Right lobe of liver (tissue), 6 donors: Measurements from ENCODE around the gene FBXO8. TPM values are rescaled to one million over a fixed set of nuclear protein-coding genes. Genes with fewer than 3 reads are reported as not detected.
A peak's percentile ranks its signal among the peaks of the same experiment; 100 is the strongest.

Experiments used
- ATAC-seq, 4 donors: fragments of 200-7000 bp; cut with Tn5 transposase; one replicate each; pipeline ENCODE4 v1.9.1; 2020; ENCODE audit warnings: mild to moderate bottlenecking in 4 of 4, moderate library complexity in 4 of 4
- DNase-seq, 3 donors: peaks; one replicate each; pipeline ENCODE4 v3.0.0-alpha.2; 2020
- H3K27ac ChIP-seq, 3 donors: fragments of 200-600 bp; one replicate each; pipeline ENCODE4 v1.8.0; 2022
- H3K27me3 ChIP-seq, 2 donors: fragments of 200-600 bp; one replicate each; pipeline ENCODE4 v1.8.0; 2022
- H3K36me3 ChIP-seq, 4 donors: fragments of 200-600 bp; sonication (generic) in 1 of 4; one replicate each; pipeline versions ENCODE4 v1.5.1 to v1.8.0; 2017 to 2022; ENCODE audit warnings: control low read depth in 1 of 4
- H3K4me1 ChIP-seq, 4 donors: fragments of 200-600 bp; sonication (generic) in 1 of 4; one replicate each; pipeline versions ENCODE4 v1.5.1 to v1.8.0; 2017 to 2022; ENCODE audit warnings: control low read depth in 1 of 4
- H3K4me3 ChIP-seq, 3 donors: fragments of 200-600 bp; one replicate each; pipeline ENCODE4 v1.8.0; 2022
- H3K9me3 ChIP-seq, 4 donors: fragments of 200-600 bp; sonication (generic) in 1 of 4; one replicate each; pipeline versions ENCODE4 v1.5.1 to v1.8.0; 2017 to 2022; ENCODE audit warnings: control low read depth in 1 of 4
- POLR2A ChIP-seq: fragments of 450-650 bp; IDR thresholded peaks from one replicate; pipeline ENCODE4 v1.6.1; 2017; ENCODE audit warnings: antibody characterized with exemption, mild to moderate bottlenecking
- WGBS: methylation state at CpG from one replicate; pipeline ENCODE4 v1.1.6; 2018; ENCODE audit warnings: low coverage, low lambda C conversion rate; ENCODE audit not compliant: insufficient coverage; ENCODE audit errors: missing lambda C conversion rate; 5-methylcytosine and 5-hydroxymethylcytosine counted together
- intact Hi-C, 2 donors: fragments of 100-400 bp; cut with DNase I; formaldehyde crosslinking; loops; one replicate each; pipeline versions ENCODE4 v1.11.2 to v1.14.1; 2022
- total RNA-seq, 6 experiments: library from RNA; depleted of rRNA in 2 of 6; stranded (reverse); fragments of >200 nt in 2 of 6; fragmentation: NEBNext Ultra II Directional in 3 of 6; extraction: Animal tissue kit (Norgen Biotek cat#: 25700) in 3 of 6; gene quantifications; one replicate each; pipeline versions ENCODE4 v1.1.0 to v1.2.4, GENCODE V29; 2016 to 2023
- TF ChIP-seq, protein P1 (sequence below), 4 donors: fragments of 200-600 bp in 3 of 4; fragments of 450-650 bp in 1 of 4; IDR thresholded peaks; one replicate each; pipeline versions ENCODE4 v1.5.1 to v1.8.0; 2016 to 2022; ENCODE audit warnings: antibody characterized with exemption in 4 of 4, mild to moderate bottlenecking in 2 of 4
- donor health status: DM: no; HTN: yes; CAD: no.
- donor health status: DM: no; HTN: no; CAD: no.
- donor health status: DM: no; HTN: no; CAD: no.
- donor health status: DM: no; HTN: yes; CAD: no.
- donor health status: DM: no; HTN: yes; CAD: no.

Gene FBXO8
- total RNA-seq, 6 experiments from 2014 or later: 22.9 to 73.3 (median 29.3) TPM

GRCh38 chr4:174217273-174218126, 66.0 kb downstream of the FBXO8 start:
- Histone ChIP-seq H3K4me1 (peaks cover 0 to 15% (median 4%) of the 10 kb centered on the region in 4 donors), H3K27ac (peak overlapping the region in 1 of 3 donors; percentile 36), H3K27me3 (peaks cover 11 to 38% of the 10 kb centered on the region in 2 donors), H3K36me3 (no peaks in the 10 kb centered on the region), H3K4me3 (peak overlapping the region; percentile 10 to 20 (median 17)), H3K9me3 (no peaks in the 10 kb centered on the region)
- TF ChIP-seq POLR2A: no peak
- TF ChIP-seq, protein P1, sequence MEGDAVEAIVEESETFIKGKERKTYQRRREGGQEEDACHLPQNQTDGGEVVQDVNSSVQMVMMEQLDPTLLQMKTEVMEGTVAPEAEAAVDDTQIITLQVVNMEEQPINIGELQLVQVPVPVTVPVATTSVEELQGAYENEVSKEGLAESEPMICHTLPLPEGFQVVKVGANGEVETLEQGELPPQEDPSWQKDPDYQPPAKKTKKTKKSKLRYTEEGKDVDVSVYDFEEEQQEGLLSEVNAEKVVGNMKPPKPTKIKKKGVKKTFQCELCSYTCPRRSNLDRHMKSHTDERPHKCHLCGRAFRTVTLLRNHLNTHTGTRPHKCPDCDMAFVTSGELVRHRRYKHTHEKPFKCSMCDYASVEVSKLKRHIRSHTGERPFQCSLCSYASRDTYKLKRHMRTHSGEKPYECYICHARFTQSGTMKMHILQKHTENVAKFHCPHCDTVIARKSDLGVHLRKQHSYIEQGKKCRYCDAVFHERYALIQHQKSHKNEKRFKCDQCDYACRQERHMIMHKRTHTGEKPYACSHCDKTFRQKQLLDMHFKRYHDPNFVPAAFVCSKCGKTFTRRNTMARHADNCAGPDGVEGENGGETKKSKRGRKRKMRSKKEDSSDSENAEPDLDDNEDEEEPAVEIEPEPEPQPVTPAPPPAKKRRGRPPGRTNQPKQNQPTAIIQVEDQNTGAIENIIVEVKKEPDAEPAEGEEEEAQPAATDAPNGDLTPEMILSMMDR (IDR thresholded peaks at IDR 0.05): no peak
- intact Hi-C loops: no loop called here
- DNase-seq: peak in 1 of 3 donors; percentile 21
- peak; percentile 31 to 55 (median 46) for ATAC-seq
- WGBS: 3% methylated on average over 20 of the region's 41 CpGs

DNA sequence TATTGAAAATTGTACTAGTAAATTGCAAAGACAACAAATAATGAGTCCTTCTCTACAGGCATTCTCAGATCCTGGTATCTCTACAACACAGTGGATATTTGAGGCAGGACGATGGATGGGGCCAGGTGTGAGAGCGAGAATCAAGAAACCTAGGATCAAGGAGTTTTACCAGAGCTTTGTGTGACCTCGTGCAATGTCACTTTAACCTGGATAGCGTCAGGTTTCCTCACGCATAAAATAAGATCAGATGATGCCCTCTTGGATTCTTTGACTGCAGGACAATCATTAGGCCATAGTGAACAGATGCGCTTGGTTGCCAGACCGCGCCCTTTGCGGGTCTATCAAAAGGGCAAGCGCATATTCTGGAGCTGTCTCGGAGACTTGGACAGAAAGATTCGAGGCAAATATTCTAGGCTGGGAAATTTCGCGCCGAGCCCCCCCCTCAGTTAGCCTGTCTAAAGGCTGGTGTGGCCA, 66.6 kb downstream of the FBXO8 start:
- no peaks in the 10 kb centered on the region for H3K9me3 ChIP-seq
- peaks cover 0 to 15% (median 4%) of the 10 kb centered on the region in 4 donors for H3K4me1 ChIP-seq
- H3K27ac ChIP-seq: peak overlapping the region in 2 of 3 donors; percentile 3 to 36
- WGBS: 9% methylated on average over 10 of the region's 15 CpGs
- no peak for TF ChIP-seq POLR2A
- TF ChIP-seq, protein P1 (IDR thresholded peaks at IDR 0.05): no peak
- H3K4me3 ChIP-seq: no peak overlapping the region
- intact Hi-C loops: no loop called here
- DNase-seq (no peak), ATAC-seq (peak in 1 of 4 donors; percentile 8)
- no peaks in the 10 kb centered on the region for H3K36me3 ChIP-seq
- H3K27me3 ChIP-seq: peaks cover 11 to 39% of the 10 kb centered on the region in 2 donors

DNA sequence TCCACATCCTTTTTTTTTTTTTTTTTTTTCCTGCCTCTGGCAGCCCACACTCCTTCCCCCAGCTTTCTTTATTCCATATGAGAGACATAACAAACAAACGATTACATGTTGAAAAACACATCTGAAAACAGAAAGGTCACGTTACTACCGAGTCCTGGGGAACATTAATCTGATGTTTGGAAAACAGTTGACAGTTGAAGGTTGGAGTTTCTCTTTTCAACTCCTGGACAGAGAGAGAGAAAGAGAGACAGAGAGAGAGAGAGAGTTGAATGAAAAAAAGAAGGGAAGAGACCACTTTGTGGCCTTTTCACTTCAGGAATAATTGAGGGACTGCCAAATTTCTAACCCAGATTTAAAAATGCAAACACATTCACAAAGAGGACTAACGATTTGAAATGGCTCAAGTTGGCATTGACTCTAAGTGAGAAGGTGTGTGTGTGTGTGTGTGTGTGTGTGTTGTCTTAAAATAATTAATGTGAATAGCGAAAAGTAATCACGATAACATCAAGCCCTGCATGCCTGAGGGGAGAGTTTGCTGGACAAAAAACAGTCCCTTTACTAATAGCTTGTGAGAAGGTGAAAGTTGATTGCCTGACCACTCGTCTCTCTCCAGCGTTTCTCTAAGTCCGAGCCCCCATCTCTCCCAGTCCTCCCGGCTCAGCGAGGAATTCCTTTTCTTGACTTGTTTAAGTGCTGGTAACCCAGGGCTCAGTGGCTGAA, 67.3 kb downstream of the FBXO8 start:
- Histone ChIP-seq H3K27ac (peak overlapping the region; percentile 3 to 36 (median 11)), H3K4me1 (peaks cover 0 to 15% (median 4%) of the 10 kb centered on the region in 4 donors), H3K9me3 (no peaks in the 10 kb centered on the region), H3K4me3 (no peak overlapping the region), H3K36me3 (no peaks in the 10 kb centered on the region), H3K27me3 (peaks cover 11 to 46% of the 10 kb centered on the region in 2 donors)
- WGBS: 4% methylated on average over 11 of the region's 11 CpGs
- intact Hi-C loops: no loop called here
- no peak for DNase-seq
- no peak for ATAC-seq
- TF ChIP-seq, protein P1 (IDR thresholded peaks at IDR 0.05): no peak
- TF ChIP-seq POLR2A: no peak

DNA sequence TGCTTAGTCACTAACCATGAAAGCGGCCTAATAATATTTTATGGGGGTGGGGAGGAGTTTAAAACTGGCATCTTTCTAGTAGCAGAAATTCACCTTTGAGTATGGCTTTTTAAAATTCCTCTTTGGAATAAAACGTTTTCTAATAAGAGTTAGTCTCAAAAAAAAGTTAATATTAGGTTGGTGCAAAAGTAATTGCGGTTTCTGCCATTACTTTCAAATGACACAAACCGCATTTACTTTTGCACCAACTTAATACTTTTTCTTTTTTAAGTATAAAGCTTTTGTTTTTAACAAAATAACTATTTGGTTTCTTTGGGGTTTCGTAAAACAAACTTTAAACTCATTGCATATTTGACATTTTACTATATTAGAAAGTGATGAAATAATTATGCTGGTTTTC, 68.4 kb downstream of the FBXO8 start:
- intact Hi-C loops: no loop called here
- Histone ChIP-seq H3K27ac (peak overlapping the region in 1 of 3 donors; percentile 39), H3K36me3 (no peaks in the 10 kb centered on the region), H3K4me3 (no peak overlapping the region), H3K27me3 (peaks cover 11 to 43% of the 10 kb centered on the region in 2 donors), H3K9me3 (no peaks in the 10 kb centered on the region), H3K4me1 (peaks cover 0 to 15% (median 4%) of the 10 kb centered on the region in 4 donors)
- no peak for ATAC-seq
- 18% methylated on average over 5 of the region's 5 CpGs for WGBS
- no peak for TF ChIP-seq POLR2A
- TF ChIP-seq, protein P1 (IDR thresholded peaks at IDR 0.05): no peak
- no peak for DNase-seq
